Stimulated activated CD4-positive, alpha-beta T cell treated with anti-CD3 and anti-CD28 coated beads, Interleukin-12 subunit alpha, Interleukin-12 subunit beta, amount 100 ng/mL, for 4 hours (primary cell): Measurements from ENCODE around the gene MAPKAPK3.

Experiments
- DNase-seq: peaks from one replicate; pipeline ENCODE4 v3.0.0-alpha.2; 2020

The MAPKAPK3 gene

GRCh38 chr3:50587806-50588758 is 28.9 kb upstream of the MAPKAPK3 start:
- peak; percentile 76 for DNase-seq

- DNase-seq: no peak
Observed at GRCh38 chr3:50588759-50589433, 28.1 kb upstream of the MAPKAPK3 start.

- no peak for DNase-seq
Observed at GRCh38 chr3:50591196-50591741, 25.7 kb upstream of the MAPKAPK3 start.

GRCh38 chr3:50592568-50592967 is 24.4 kb upstream of the MAPKAPK3 start:
- DNase-seq: no peak

- no peak for DNase-seq
Observed at GRCh38 chr3:50594253-50594785, 22.6 kb upstream of the MAPKAPK3 start.

- no peak for DNase-seq
Observed at GRCh38 chr3:50599115-50599715, 17.7 kb upstream of the MAPKAPK3 start.

GRCh38 chr3:50599716-50600118 is 17.2 kb upstream of the MAPKAPK3 start:
- no peak for DNase-seq

GRCh38 chr3:50600141-50600753 is 16.7 kb upstream of the MAPKAPK3 start:
- DNase-seq: no peak

GRCh38 chr3:50600841-50601591 is 15.9 kb upstream of the MAPKAPK3 start:
- peak; percentile 86 for DNase-seq

GRCh38 chr3:50602595-50603191 is 14.3 kb upstream of the MAPKAPK3 start:
- DNase-seq: no peak

GRCh38 chr3:50603261-50604109 is 13.5 kb upstream of the MAPKAPK3 start:
- DNase-seq: no peak

GRCh38 chr3:50604110-50604621 is 12.8 kb upstream of the MAPKAPK3 start:
- DNase-seq: no peak

- DNase-seq: no peak
Observed at GRCh38 chr3:50604628-50605588, 12.0 kb upstream of the MAPKAPK3 start.

GRCh38 chr3:50605901-50606326 is 11.0 kb upstream of the MAPKAPK3 start:
- no peak for DNase-seq

GRCh38 chr3:50606596-50606995 is 10.4 kb upstream of the MAPKAPK3 start:
- no peak for DNase-seq

- no peak for DNase-seq
Observed at GRCh38 chr3:50607271-50608091, 9.5 kb upstream of the MAPKAPK3 start.

GRCh38 chr3:50608278-50608677 is 8.7 kb upstream of the MAPKAPK3 start:
- no peak for DNase-seq
